HEK293T (cell line): ENCODE data around the gene FBXO31.

Source experiments
- CTCF ChIA-PET: fragments of 350-600 bp; formaldehyde crosslinking; extraction: SDS; loops from one replicate; lab custom pipeline; 2021; ENCODE audit warnings: antibody characterized with exemption, inconsistent platforms; lab: Yijun Ruan, JAX
- POLR2A ChIA-PET: fragments of 350-600 bp; formaldehyde crosslinking; extraction: SDS; loops from one replicate; lab custom pipeline; 2020; ENCODE audit warnings: antibody characterized with exemption, inconsistent platforms; lab: Yijun Ruan, JAX
- DNase-seq: peaks from one replicate; pipeline ENCODE4 v3.0.0; 2012; ENCODE audit warnings: mixed read lengths; ENCODE audit errors: extremely low spot score
- ARNT ChIP-seq: fragments of 450-650 bp; IDR thresholded peaks from 2 replicates; pipeline ENCODE4 v1.6.1; 2017; ENCODE audit warnings: mild to moderate bottlenecking
- BHLHE40 ChIP-seq: fragments of 450-650 bp; IDR thresholded peaks from 2 replicates; pipeline ENCODE4 v1.6.1; 2016; ENCODE audit warnings: mild to moderate bottlenecking, moderate library complexity, borderline replicate concordance
- CTBP1 ChIP-seq: fragments of 450-650 bp; IDR thresholded peaks from 2 replicates; pipeline ENCODE4 v1.6.1; 2016; ENCODE audit warnings: borderline replicate concordance
- ELF4 ChIP-seq: fragments of 450-650 bp; IDR thresholded peaks from 2 replicates; pipeline ENCODE4 v1.6.1; 2017; ENCODE audit warnings: antibody characterized with exemption
- FOXA1 ChIP-seq: fragments of 450-650 bp; IDR thresholded peaks from 2 replicates; pipeline ENCODE4 v1.6.1; 2016; ENCODE audit warnings: mild to moderate bottlenecking
- FOXK2 ChIP-seq: fragments of 450-650 bp; IDR thresholded peaks from 2 replicates; pipeline ENCODE4 v1.6.1; 2016; ENCODE audit warnings: mild to moderate bottlenecking
- FOXM1 ChIP-seq: fragments of 450-650 bp; IDR thresholded peaks from 2 replicates; pipeline ENCODE4 v1.6.1; 2017; ENCODE audit warnings: mild to moderate bottlenecking, borderline replicate concordance
- HDGF ChIP-seq: fragments of 450-650 bp; IDR thresholded peaks from 2 replicates; pipeline ENCODE4 v1.6.1; 2017; ENCODE audit warnings: antibody characterized with exemption, borderline replicate concordance
- L3MBTL2 ChIP-seq: fragments of 450-650 bp; conservative IDR thresholded peaks from 2 replicates; pipeline ENCODE4 v1.6.1; 2016; ENCODE audit warnings: mild to moderate bottlenecking
- LEF1 ChIP-seq: fragments of 450-650 bp; IDR thresholded peaks from 2 replicates; pipeline ENCODE4 v1.6.1; 2017; ENCODE audit warnings: mild to moderate bottlenecking, borderline replicate concordance
- NFRKB ChIP-seq: fragments of 450-650 bp; IDR thresholded peaks from 2 replicates; pipeline ENCODE4 v1.6.1; 2016; ENCODE audit warnings: mild to moderate bottlenecking, moderate library complexity
- PKNOX1 ChIP-seq: fragments of 450-650 bp; IDR thresholded peaks from 2 replicates; pipeline ENCODE4 v1.6.1; 2016
- SP1 ChIP-seq: fragments of 450-650 bp; IDR thresholded peaks from 2 replicates; pipeline ENCODE4 v1.6.1; 2017
- SUZ12 ChIP-seq: fragments of 450-650 bp; IDR thresholded peaks from 2 replicates; pipeline ENCODE4 v1.6.1; 2016; ENCODE audit warnings: mild to moderate bottlenecking
- TARDBP ChIP-seq: fragments of 450-650 bp; IDR thresholded peaks from 2 replicates; pipeline ENCODE4 v1.6.1; 2016
- ZNF384 ChIP-seq: fragments of 450-650 bp; IDR thresholded peaks from 2 replicates; pipeline ENCODE4 v1.6.1; 2016

The FBXO31 gene

GRCh38 chr16:87407511-87408112 is 24.0 kb upstream of the FBXO31 start:
- ChIA-PET POLR2A (interaction anchor here (0.7 kb wide), 1 partner anchor 12 kb away, joined by 3 read pairs; no protein-coding TSS in a partner anchor), CTCF (no interaction called here)
- TF ChIP-seq TARDBP = no peak
- TF ChIP-seq ARNT = no peak
- TF ChIP-seq SUZ12 = no peak
- no peak for TF ChIP-seq SP1
- no peak for TF ChIP-seq HDGF
- no peak for DNase-seq

GRCh38 chr16:87406495-87407088 is 23.0 kb upstream of the FBXO31 start:
- DNase-seq = no peak
- TF ChIP-seq ELF4 = no peak
- no peak for TF ChIP-seq SP1
- TF ChIP-seq PKNOX1 = no peak
- TF ChIP-seq LEF1 = no peak
- TF ChIP-seq BHLHE40 = no peak
- no peak for TF ChIP-seq SUZ12
- no peak for TF ChIP-seq NFRKB
- TF ChIP-seq FOXA1 = no peak
- no peak for TF ChIP-seq ZNF384
- no peak for TF ChIP-seq TARDBP
- no peak for TF ChIP-seq CTBP1
- TF ChIP-seq L3MBTL2 = no peak
- no peak for TF ChIP-seq HDGF
- TF ChIP-seq FOXK2 = no peak
- no peak for TF ChIP-seq FOXM1
- TF ChIP-seq ARNT = no peak
- CTCF ChIA-PET = no interaction called here
- POLR2A ChIA-PET = no interaction called here

- TF ChIP-seq ZNF384 (no peak), BHLHE40 (no peak), ELF4 (no peak), HDGF (no peak), CTBP1 (no peak), TARDBP (no peak), FOXM1 (no peak), FOXA1 (no peak), SUZ12 (no peak), FOXK2 (no peak)
- POLR2A ChIA-PET = no interaction called here
- CTCF ChIA-PET = no interaction called here
- DNase-seq = no peak
Measured at GRCh38 chr16:87404764-87405625, 21.4 kb upstream of the FBXO31 start.

GRCh38 chr16:87395181-87395842 is 11.7 kb upstream of the FBXO31 start:
- CTCF ChIA-PET = interaction anchor here (0.9 to 1.1 kb wide), 2 partner anchors 73 to 176 kb away, joined by 3 read pairs; no protein-coding TSS in a partner anchor
- POLR2A ChIA-PET = no interaction called here
- TF ChIP-seq CTBP1 (no peak), ZNF384 (peak; percentile 67), FOXA1 (no peak), PKNOX1 (no peak), SUZ12 (no peak), LEF1 (no peak), NFRKB (no peak), ELF4 (no peak), ARNT (no peak)
- DNase-seq = no peak

- POLR2A ChIA-PET = interaction anchor here (0.7 to 1.1 kb wide), 3 partner anchors 10 to 76 kb away, joined by 3 to 7 read pairs (median 4); partner anchors contain the start of genes C16orf95 and FBXO31
- TF ChIP-seq NFRKB (no peak), CTBP1 (no peak), ZNF384 (no peak), BHLHE40 (no peak)
- CTCF ChIA-PET = interaction anchor here (0.8 kb wide), 1 partner anchor 177 kb away, joined by 5 read pairs; no protein-coding TSS in a partner anchor
- DNase-seq = no peak
Measured at GRCh38 chr16:87393680-87394055, 10.1 kb upstream of the FBXO31 start.
